Measurements from ENCODE around the gene LRIT3. TPM values are rescaled to one million over a fixed set of nuclear protein-coding genes. Genes with fewer than 3 reads are reported as not detected.
"Not testable (repeated sequence)": the region's sequence is repeated elsewhere in the genome, so short reads cannot be mapped to it uniquely, and the experiment has no call there.

The LRIT3 gene
- total RNA-seq, 1 donor from 2014 or later = 0.17 TPM

GRCh38 chr4:109850601-109851000, 2.7 kb downstream of the LRIT3 start:
- peaks cover 11% of the 10 kb centered on the region for H3K9me3 Mint-ChIP-seq (ENCODE audit: low read depth)
- H3K4me3 Mint-ChIP-seq (ENCODE audit: low read depth) = no peak overlapping the region
- TF ChIP-seq CTCF (IDR thresholded peaks at IDR 0.05; ENCODE audit: unreplicated experiment) = no peak
- no peaks in the 10 kb centered on the region for H3K27me3 Mint-ChIP-seq
- no peaks in the 10 kb centered on the region for H3K36me3 Mint-ChIP-seq (ENCODE audit: insufficient read depth)
- DNase-seq (ENCODE audit: low spot score, unreplicated experiment) = no peak
- H3K4me1 Mint-ChIP-seq (ENCODE audit: low read depth) = peaks cover 19% of the 10 kb centered on the region
- H3K27ac Mint-ChIP-seq = no peak overlapping the region

- H3K36me3 Mint-ChIP-seq (ENCODE audit: insufficient read depth); H3K27me3 Mint-ChIP-seq; H3K27ac Mint-ChIP-seq; DNase-seq (ENCODE audit: low spot score, unreplicated experiment); H3K4me3 Mint-ChIP-seq (ENCODE audit: low read depth); H3K4me1 Mint-ChIP-seq (ENCODE audit: low read depth): not testable (repeated sequence)
- H3K9me3 Mint-ChIP-seq (ENCODE audit: low read depth) = peaks cover 35% of the 10 kb centered on the region
These were observed 11.8 kb downstream of the LRIT3 start for GRCh38 chr4:109859426-109860300.

- DNase-seq (ENCODE audit: low spot score, unreplicated experiment) = no peak
- no peaks in the 10 kb centered on the region for H3K36me3 Mint-ChIP-seq (ENCODE audit: insufficient read depth)
- H3K9me3 Mint-ChIP-seq (ENCODE audit: low read depth) = peaks cover 21% of the 10 kb centered on the region
- no peak overlapping the region for H3K4me3 Mint-ChIP-seq (ENCODE audit: low read depth)
- no peak overlapping the region for H3K27ac Mint-ChIP-seq
- H3K27me3 Mint-ChIP-seq = no peaks in the 10 kb centered on the region
- H3K4me1 Mint-ChIP-seq (ENCODE audit: low read depth) = no peaks in the 10 kb centered on the region
- TF ChIP-seq CTCF (IDR thresholded peaks at IDR 0.05; ENCODE audit: unreplicated experiment) = no peak
These were observed 13.4 kb downstream of the LRIT3 start for GRCh38 chr4:109861271-109861670.

GRCh38 chr4:109861916-109862511, 14.1 kb downstream of the LRIT3 start:
- Mint-ChIP-seq H3K36me3 (ENCODE audit: insufficient read depth) (no peaks in the 10 kb centered on the region), H3K27ac (no peak overlapping the region), H3K9me3 (ENCODE audit: low read depth) (peaks cover 17% of the 10 kb centered on the region), H3K4me3 (ENCODE audit: low read depth) (no peak overlapping the region), H3K4me1 (ENCODE audit: low read depth) (no peaks in the 10 kb centered on the region), H3K27me3 (no peaks in the 10 kb centered on the region)
- no peak for DNase-seq (ENCODE audit: low spot score, unreplicated experiment)
- no peak for TF ChIP-seq CTCF (IDR thresholded peaks at IDR 0.05; ENCODE audit: unreplicated experiment)

- no peak for TF ChIP-seq CTCF (IDR thresholded peaks at IDR 0.05; ENCODE audit: unreplicated experiment)
- no peak for DNase-seq (ENCODE audit: low spot score, unreplicated experiment)
- no peaks in the 10 kb centered on the region for H3K4me1 Mint-ChIP-seq (ENCODE audit: low read depth)
- H3K27me3 Mint-ChIP-seq = no peaks in the 10 kb centered on the region
- peaks cover 5% of the 10 kb centered on the region for H3K9me3 Mint-ChIP-seq (ENCODE audit: low read depth)
- H3K27ac Mint-ChIP-seq = no peak overlapping the region
- H3K36me3 Mint-ChIP-seq (ENCODE audit: insufficient read depth) = no peaks in the 10 kb centered on the region
- H3K4me3 Mint-ChIP-seq (ENCODE audit: low read depth) = no peak overlapping the region
These were observed 16.2 kb downstream of the LRIT3 start for GRCh38 chr4:109864134-109864533.

All from progenitor cell of endocrine pancreas (in vitro differentiated cells).